GM10266 (cell line): ENCODE results near the gene LGALS3.

Experiments used
- DNase-seq: peaks from one replicate; pipeline ENCODE4 v3.0.0; 2012; ENCODE audit errors: extremely low spot score
- CTCF ChIP-seq: IDR thresholded peaks from 2 replicates; pipeline ENCODE4 v1.5.1; 2012; ENCODE audit warnings: mild to moderate bottlenecking, low read depth; ENCODE audit not compliant: control insufficient read depth, insufficient read depth; ENCODE audit errors: missing control alignments

The LGALS3 gene

GRCh38 chr14:55157080-55157479, 28.0 kb downstream of the LGALS3 start:
- no peak for DNase-seq
- TF ChIP-seq CTCF = no peak

GRCh38 chr14:55158412-55158811, 29.4 kb downstream of the LGALS3 start:
- no peak for TF ChIP-seq CTCF
- no peak for DNase-seq

- peak; percentile 47 for TF ChIP-seq CTCF
- DNase-seq = peak; percentile 32
These were observed 31.9 kb downstream of the LGALS3 start for GRCh38 chr14:55160989-55161388.

- no peak for TF ChIP-seq CTCF
These were observed 41.5 kb downstream of the LGALS3 start for GRCh38 chr14:55170526-55170925.

GRCh38 chr14:55180006-55180405, 51.0 kb downstream of the LGALS3 start:
- no peak for DNase-seq
- no peak for TF ChIP-seq CTCF

More at GRCh38 chr14:55170526-55170925, 41.5 kb downstream of the LGALS3 start:
- DNase-seq = no peak

- no peak for TF ChIP-seq CTCF
- peak; percentile 41 for DNase-seq
These were observed 51.4 kb downstream of the LGALS3 start for GRCh38 chr14:55180434-55180833.

GRCh38 chr14:55188686-55189295, 59.7 kb downstream of the LGALS3 start:
- TF ChIP-seq CTCF = no peak
- DNase-seq = no peak

GRCh38 chr14:55190906-55191202, 61.8 kb downstream of the LGALS3 start:
- DNase-seq = no peak
- TF ChIP-seq CTCF = no peak
